Suppressor macrophage (primary cell): ENCODE data around the gene PHRF1.

Source experiments
- DNase-seq, 4 experiments: peaks; one replicate each; pipeline ENCODE4 v3.0.0-alpha.2; 2020 to 2022

Gene PHRF1

GRCh38 chr11:557328-558132 is 18.7 kb upstream of the PHRF1 start:
- no peak for DNase-seq

GRCh38 chr11:558503-558902 is 17.8 kb upstream of the PHRF1 start:
- DNase-seq, result no peak

DNA sequence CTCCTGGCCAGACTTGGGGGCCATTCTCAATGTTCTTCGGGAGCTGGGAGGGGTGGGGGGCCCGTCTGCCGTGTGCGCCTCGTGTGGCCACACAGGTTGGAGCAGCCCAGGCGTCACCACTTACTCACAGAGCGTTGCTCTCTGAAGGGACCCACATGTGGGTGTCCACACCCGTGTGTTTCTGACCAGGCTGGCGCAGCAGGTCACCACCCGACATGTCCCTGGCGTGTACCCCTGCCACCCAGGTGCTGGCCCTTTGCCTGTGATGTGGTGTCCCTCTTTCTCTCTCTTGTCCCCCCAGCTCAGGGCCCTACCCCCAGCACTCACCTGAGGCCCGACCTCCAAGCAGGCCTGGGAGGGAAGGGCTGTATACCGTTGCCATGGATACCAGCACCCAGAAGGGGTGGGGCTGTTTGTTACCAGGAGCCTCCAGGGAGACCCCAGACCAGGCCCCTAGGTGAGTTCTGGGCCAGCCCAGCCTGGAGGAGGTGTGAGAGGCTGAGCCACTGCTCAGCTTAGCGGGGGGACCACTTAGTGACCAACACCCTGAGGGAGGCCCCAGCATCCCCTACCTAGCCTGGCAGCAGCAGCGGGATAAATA is 17.1 kb upstream of the PHRF1 start:
- no peak for DNase-seq

DNA sequence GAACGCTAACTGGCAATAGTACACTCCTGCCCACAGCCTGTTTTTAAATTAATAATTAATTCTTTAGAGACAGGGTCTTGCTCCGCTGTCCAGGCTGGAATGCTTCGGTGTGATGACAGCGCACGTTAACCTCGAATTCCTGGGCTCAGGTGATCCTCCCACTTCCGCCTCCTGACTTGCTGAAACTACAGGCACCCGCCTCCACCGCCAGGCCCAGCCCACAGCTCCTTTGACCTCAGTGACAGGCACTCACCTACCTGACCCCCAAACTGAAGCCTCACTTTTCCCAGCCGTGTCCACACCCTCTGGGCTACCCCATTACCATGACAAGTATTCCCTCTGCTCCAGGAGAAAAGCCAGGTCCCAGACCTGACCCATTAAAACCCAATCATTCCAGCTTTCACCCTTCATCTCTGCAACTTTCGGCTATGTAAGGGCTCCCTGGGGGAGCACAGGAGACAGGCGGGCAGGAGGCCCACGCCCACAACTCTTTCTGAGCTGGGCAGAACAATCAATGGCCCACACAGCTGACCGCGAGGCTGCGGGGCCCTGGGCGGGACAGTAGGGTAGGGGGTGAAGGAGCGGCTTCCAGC is 16.5 kb upstream of the PHRF1 start:
- DNase-seq, result peak in 1 of 4 experiments; percentile 14

GRCh38 chr11:560305-561147 is 15.7 kb upstream of the PHRF1 start, which contains the start of the genes LMNTD2 and RASSF7:
Gene LMNTD2, minus strand, starts transcription at chr11:560738. Its CDS starts 22 bp downstream, at chr11:560716.
Gene RASSF7, plus strand, starts transcription at chr11:560970. Its CDS starts 799 bp downstream, at chr11:561769.
- DNase-seq, result peak; percentile 90 to 97 (median 95)

GRCh38 chr11:561148-562003 is 14.9 kb upstream of the PHRF1 start:
- peak in 3 of 4 experiments; percentile 24 to 60 (median 46) for DNase-seq

DNA sequence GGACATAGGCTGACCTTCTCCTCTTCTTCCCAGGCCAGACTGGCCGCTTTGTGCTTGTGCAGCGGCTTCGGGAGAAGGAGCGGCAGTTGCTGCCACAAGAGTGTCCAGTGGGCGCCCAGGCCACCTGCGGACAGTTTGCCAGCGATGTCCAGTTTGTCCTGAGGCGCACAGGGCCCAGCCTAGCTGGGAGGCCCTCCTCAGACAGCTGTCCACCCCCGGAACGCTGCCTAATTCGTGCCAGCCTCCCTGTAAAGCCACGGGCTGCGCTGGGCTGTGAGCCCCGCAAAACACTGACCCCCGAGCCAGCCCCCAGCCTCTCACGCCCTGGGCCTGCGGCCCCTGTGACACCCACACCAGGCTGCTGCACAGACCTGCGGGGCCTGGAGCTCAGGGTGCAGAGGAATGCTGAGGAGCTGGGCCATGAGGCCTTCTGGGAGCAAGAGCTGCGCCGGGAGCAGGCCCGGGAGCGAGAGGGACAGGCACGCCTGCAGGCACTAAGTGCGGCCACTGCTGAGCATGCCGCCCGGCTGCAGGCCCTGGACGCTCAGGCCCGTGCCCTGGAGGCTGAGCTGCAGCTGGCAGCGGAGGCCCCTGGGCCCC is 14.1 kb upstream of the PHRF1 start:
- no peak for DNase-seq

DNA sequence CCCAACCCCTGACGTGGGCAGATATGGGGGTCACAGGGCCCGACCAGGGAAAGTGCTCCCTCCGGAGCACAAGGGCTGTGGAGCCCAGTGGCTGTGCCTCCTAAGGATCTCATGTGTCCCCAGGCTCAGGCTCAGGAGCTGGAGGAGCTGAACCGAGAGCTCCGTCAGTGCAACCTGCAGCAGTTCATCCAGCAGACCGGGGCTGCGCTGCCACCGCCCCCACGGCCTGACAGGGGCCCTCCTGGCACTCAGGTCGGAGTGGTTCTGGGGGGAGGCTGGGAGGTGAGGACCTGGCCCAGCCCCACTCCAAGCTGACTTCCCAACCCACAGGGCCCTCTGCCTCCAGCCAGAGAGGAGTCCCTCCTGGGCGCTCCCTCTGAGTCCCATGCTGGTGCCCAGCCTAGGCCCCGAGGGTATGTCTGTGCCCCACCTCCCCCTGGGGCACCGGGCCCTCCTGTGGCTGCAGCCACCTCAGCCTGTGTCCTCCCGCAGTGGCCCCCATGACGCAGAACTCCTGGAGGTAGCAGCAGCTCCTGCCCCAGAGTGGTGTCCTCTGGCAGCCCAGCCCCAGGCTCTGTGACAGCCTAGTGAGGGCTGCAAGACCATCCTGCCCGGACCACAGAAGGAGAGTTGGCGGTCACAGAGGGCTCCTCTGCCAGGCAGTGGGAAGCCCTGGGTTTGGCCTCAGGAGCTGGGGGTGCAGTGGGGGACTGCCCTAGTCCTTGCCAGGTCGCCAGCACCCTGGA is 13.0 kb upstream of the PHRF1 start:
- DNase-seq, result no peak

GRCh38 chr11:563812-564578 is 12.3 kb upstream of the PHRF1 start:
- DNase-seq, result no peak

- DNase-seq, result no peak
Observed at GRCh38 chr11:565921-566509, 10.3 kb upstream of the PHRF1 start.

DNA sequence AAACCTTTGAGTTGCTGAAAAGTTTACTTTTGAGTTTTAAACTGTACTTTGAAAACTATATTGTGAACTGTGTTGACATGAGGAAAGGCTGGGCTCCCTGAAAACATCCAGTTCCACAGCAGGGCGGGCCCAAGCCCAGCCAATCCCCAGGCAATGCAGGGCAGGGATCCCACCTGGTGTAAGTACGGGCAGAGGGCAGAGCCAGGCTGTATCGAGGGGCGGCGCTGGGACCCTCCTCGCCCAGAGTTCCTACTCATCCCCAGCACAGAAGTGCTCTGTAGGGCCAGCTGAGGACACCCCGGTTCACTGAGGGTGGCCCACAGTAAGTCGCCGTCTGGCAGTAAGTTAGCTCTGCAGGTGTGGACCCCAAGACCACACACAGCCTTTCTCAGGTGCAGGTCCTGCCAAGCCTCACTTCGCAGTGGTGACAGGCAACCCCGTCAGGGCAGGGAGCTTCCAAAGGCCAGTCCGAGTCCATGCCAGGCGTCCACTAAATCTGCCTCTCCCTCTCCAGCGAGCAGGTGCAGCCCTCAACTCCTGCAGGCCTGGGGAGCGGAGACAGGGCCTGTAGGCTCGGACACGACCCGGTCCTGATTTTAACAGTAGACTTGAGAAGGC is 9.2 kb upstream of the PHRF1 start:
- DNase-seq, result no peak

GRCh38 chr11:567629-568292 is 8.5 kb upstream of the PHRF1 start:
- DNase-seq, result peak in 1 of 4 experiments; percentile 16

- DNase-seq, result peak; percentile 96 to 99 (median 97)
Observed at GRCh38 chr11:568306-569157, 7.7 kb upstream of the PHRF1 start.

DNA sequence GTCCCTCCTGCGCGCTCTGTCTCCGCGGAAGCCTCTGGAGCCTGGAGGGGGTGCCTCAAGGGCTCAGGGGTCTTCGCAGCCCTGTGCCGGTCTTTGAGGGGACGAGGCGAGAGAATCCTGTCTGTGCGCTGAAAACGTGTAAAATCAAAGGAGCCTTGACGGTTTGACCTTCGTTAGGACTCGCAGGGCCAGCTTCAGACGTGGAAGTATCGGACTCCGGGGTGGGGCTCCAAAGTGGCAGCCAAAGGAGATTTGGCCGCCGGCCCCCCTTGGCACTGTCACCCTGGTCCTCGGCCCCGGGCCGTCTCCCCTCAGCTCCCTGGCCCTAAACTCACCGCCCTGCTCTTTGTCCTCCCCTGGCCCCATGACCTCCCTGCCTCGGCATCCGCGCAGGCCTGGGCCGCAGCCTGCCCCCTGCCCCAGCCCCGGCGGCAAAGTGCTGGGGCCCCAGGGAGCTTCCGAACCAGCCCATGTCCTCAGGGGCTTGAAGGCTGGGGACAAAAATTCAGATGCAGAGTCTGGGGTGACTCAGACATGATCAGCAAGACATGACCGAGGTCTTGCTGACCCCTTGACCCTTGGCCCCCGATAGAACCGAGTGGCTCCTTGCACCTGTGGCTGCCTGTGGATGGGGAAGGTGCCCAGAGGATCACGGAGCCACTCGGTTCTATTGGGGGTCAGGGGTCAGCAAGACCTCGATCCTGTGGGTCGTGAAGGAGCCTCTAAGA is 6.9 kb upstream of the PHRF1 start:
- peak in 1 of 4 experiments; percentile 27 for DNase-seq

- DNase-seq, result no peak
Observed at GRCh38 chr11:571802-572185, 4.5 kb upstream of the PHRF1 start.

DNA sequence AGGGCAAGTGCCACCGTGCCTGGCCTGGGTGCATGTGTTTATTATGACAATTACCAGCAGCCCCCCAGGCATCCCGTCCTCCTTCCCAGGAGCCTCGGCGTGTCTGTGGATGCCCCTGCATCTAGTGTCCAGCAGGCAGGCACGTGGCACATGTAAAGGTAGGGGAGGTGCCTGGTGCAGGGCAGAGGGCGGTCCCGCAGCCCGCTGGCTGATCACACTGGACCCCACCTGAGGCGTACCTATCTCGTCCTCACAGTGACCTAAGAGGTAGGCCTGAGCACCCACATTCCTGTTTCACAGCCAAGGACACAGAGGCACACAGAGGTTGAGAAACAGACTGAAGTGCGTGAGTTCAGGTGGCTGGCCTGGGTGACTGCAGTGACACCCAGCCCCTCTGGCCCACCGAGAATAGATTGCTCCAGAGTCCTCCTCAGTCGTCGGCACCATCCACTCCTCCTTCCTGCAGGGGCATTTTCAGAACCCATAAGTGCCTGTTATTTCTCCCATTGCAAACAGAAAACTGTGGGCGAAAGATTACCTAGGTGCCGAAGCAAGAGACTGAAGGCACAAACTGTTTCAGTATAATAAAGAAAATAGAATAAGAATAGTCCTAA is 3.0 kb upstream of the PHRF1 start:
- no peak for DNase-seq
